ENCODE results near the gene RASA3. TPM values are rescaled to one million over a fixed set of nuclear protein-coding genes. Genes with fewer than 3 reads are reported as not detected.

RASA3 gene
- total and polyA plus RNA-seq, 2 of the 4 experiments (the other 2 are of a cell fraction), result 21.0 to 31.4 TPM

GRCh38 chr13:114115796-114116195 is 16.6 kb downstream of the RASA3 start:
- peaks cover 37% of the 10 kb centered on the region for H3K9me1 ChIP-seq (ENCODE audit: insufficient read depth, low read length)
- H3K79me1 ChIP-seq (ENCODE audit: low read depth in 1 of 2, low read length in 2 of 2), result peaks cover 11 to 66% of the 10 kb centered on the region in 2 experiments; a peak in 3 of 4 replicates
- peak overlapping the region; percentile 95 for H2AK5ac ChIP-seq (ENCODE audit: low read depth, low read length)
- H2BK20ac ChIP-seq (ENCODE audit: low read depth, low read length), result peak overlapping the region; percentile 89
- peaks cover 7% of the 10 kb centered on the region for H4K20me1 ChIP-seq (ENCODE audit: insufficient read depth, low read length)
- POLR2A ChIA-PET (ENCODE audit: unreplicated experiment), result no interaction called here
- H3K56ac ChIP-seq (ENCODE audit: extremely low read depth, insufficient read depth, low read length), result peak overlapping the region; percentile 69
- peak overlapping the region; percentile 72 for H2AK9ac ChIP-seq (replicated peaks; ENCODE audit: low read depth, low read length, poor library complexity)
- intact Hi-C loops (cut with micrococcal nuclease) (no loop called here), dilution Hi-C loops (cut with HindIII; ENCODE audit: low sequenced_read_pairs, unreplicated experiment) (no loop called here), in situ Hi-C loops (cut with MboI; ENCODE audit: low sequenced_read_pairs) (no loop called here)
- peak overlapping the region; percentile 48 to 92 for H4K8ac ChIP-seq (ENCODE audit: low read depth in 2 of 2, low read length in 2 of 2)
- H3K18ac ChIP-seq (ENCODE audit: low read depth, low read length), result peak overlapping the region; percentile 81
- H4K5ac ChIP-seq (ENCODE audit: low read depth, low read length), result peak overlapping the region; percentile 85
- H3K27me3 ChIP-seq (ENCODE audit: control insufficient read depth, insufficient read depth, low read length), result no peaks in the 10 kb centered on the region
- peak overlapping the region; percentile 82 for H4K91ac ChIP-seq (ENCODE audit: insufficient read depth, low read depth, low read length)
- peak overlapping the region; percentile 22 for H3K4me2 ChIP-seq (ENCODE audit: low read depth, low read length)
- peak overlapping the region; percentile 98 for H3K4ac ChIP-seq (ENCODE audit: low read depth, low read length)
- peak overlapping the region; percentile 95 for H2BK120ac ChIP-seq (ENCODE audit: low read depth, low read length)
- ATAC-seq (ENCODE audit: low read depth) (no peak), DNase-seq (no peak)
- H3K4me3 ChIP-seq (ENCODE audit: insufficient read depth, low read depth, low read length), result no peak overlapping the region
- peak overlapping the region; percentile 96 for H3K23ac ChIP-seq (ENCODE audit: low read depth, low read length)
- no TSS peak for BruUV-seq (replicated peaks)
- H2BK5ac ChIP-seq (ENCODE audit: low read depth, low read length, poor library complexity, severe bottlenecking), result peak overlapping the region; percentile 75
- peak overlapping the region; percentile 52 for H3K9ac ChIP-seq (ENCODE audit: low read depth, low read length)
- H2AFZ ChIP-seq (replicated peaks; ENCODE audit: low read length, poor library complexity), result peak overlapping the region; percentile 3
- WGBS, 2 experiments (ENCODE audit: extremely low coverage in 2 of 2, insufficient read length in 1 of 2), result 100% methylated on average over 3 of the region's 13 CpGs; no CpG with 5 or more reads in 1 of the 2 experiments
- peak overlapping the region; percentile 90 for H3K14ac ChIP-seq (replicated peaks; ENCODE audit: low read depth, low read length)
- TF ChIP-seq CEBPB (IDR thresholded peaks at IDR 0.05; ENCODE audit: low read depth, low read length) (no peak), RAD21 (IDR thresholded peaks at IDR 0.05; ENCODE audit: low read length) (no peak), NFE2L2 (IDR thresholded peaks at IDR 0.05; ENCODE audit: low read depth, low read length) (no peak), FOS (IDR thresholded peaks at IDR 0.05; ENCODE audit: low read depth, low read length) (no peak), RFX5 (IDR thresholded peaks at IDR 0.05; ENCODE audit: low read depth, low read length) (no peak), MAZ (IDR thresholded peaks at IDR 0.05; ENCODE audit: borderline replicate concordance, low read depth, low read length) (no peak), MXI1 (IDR thresholded peaks at IDR 0.05; ENCODE audit: borderline replicate concordance, low read depth, low read length) (no peak), SMC3 (IDR thresholded peaks at IDR 0.05; ENCODE audit: low read depth, low read length) (no peak), CHD1 (IDR thresholded peaks at IDR 0.05; ENCODE audit: low read depth, low read length) (no peak), MAFK (IDR thresholded peaks at IDR 0.05; ENCODE audit: low read depth, low read length) (no peak), USF2 (IDR thresholded peaks at IDR 0.05; ENCODE audit: low read depth, low read length) (no peak), RCOR1 (IDR thresholded peaks at IDR 0.05; ENCODE audit: insufficient replicate concordance, low read length) (no peak), CTCF (conservative IDR thresholded peaks at IDR 0.05; ENCODE audit: low read depth, low read length) (no peak)
- H3K36me3 ChIP-seq (ENCODE audit: control insufficient read depth, insufficient read depth, low read length), result peaks cover 6% of the 10 kb centered on the region
- CTCF ChIA-PET, result no interaction called here
- H3K27ac ChIP-seq (ENCODE audit: insufficient read depth, low read length), result peak overlapping the region; percentile 82
- peaks cover 50% of the 10 kb centered on the region for H3K4me1 ChIP-seq (ENCODE audit: control insufficient read depth, insufficient read depth, low read length)
- H3K9me3 ChIP-seq (ENCODE audit: control insufficient read depth, insufficient read depth, low read length), result no peaks in the 10 kb centered on the region
- H2BK15ac ChIP-seq (ENCODE audit: low read depth, low read length), result peak overlapping the region; percentile 63; the same call in 1 of the 3 replicates

Measured in IMR-90 (cell line).